Activated CD8-positive, alpha-beta memory T cell treated with anti-CD3 and anti-CD28 coated beads for 4 hours (primary cell): ENCODE measurements around the gene AATF.

ENCODE experiments used
- DNase-seq, 2 donors: peaks; one replicate each; pipeline ENCODE4 v3.0.0-alpha.2; 2020; ENCODE audit warnings: low read depth in 2 of 2

AATF gene

DNA sequence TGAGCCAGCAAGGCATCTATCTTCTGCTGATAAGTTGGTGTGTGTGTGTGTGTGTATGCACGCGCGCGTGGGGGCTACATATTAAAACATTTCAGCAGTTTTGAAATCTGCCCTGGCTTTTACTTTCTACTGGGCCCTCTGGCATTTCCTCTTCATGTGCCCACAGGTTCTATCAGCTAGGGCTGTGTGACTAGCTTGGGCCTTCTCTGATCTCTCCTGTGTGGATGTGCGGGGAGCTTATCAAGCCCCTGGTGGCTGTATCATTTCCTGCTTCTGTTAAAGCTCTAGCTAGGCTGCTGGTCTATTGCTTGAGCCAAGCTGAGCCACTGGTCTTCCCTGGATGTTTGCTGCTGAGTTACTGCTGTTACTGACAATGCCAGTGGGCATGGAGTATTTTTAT, 132.5 kb downstream of the AATF start:
- no peak for DNase-seq

DNA sequence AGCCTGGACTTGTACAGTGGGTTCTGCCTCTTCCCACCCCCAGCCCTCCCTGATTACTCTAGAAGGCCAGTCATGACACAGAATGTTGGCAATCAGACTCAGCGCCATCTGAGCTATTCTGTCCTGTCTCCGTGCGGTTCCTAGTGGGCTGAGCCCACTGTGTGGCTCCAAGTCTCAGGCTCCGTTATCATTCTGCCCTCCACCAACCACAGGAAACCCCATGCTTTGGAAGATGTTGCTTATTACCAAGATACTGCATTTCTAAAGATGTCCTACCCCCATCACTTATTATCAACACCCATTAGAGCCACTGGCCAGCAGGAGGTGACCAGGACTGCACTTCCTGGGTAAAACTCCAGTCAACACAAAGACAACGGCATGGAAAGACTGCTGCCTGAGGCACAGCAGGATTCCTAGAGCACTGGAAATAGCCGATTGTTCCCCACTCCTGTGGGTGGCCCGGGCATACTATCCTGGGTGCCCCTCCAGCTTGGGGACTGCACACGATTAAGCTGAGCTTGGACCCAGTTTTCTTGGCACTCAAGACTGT, 133.6 kb downstream of the AATF start:
- no peak for DNase-seq

DNA sequence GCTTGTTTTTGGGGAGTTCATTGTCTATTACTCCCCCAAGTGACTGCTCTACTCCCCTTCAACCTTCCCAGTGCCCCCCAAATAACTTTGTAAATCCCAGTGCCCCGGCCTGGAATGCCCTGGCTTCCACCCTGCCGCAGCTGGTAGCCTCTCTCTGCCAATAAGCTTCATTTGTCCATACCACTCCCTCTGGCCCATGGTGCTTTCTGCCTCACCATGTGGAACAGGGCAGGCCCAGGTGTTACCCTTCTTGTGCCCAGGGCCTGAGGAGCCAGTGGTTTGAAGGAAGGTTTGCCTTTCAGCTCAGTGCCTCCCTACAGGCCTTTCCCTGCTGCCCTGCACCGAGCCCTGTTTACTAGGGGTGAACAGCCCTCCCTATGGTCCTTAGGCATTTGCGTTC, 134.2 kb downstream of the AATF start:
- no peak for DNase-seq

DNA sequence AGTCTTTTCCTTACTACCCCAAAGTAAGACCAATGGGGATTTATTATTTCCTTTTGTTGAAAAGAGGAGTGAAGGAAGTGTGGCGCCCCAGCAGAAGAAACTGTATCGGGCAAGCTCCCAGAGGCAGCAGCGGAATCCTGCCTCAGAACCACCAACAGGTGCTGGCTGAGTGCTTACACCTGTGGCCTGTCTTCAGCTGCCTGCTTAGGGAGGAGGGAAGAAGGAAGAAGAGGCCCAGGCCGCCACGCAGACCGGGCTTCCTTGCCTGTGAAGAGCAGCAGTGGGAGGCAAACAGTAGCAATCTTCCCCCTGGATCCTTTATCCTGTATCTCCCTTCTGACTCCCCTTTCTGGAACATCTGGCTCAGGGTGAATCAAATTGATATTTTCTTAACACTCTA, 134.7 kb downstream of the AATF start:
- DNase-seq = no peak

DNA sequence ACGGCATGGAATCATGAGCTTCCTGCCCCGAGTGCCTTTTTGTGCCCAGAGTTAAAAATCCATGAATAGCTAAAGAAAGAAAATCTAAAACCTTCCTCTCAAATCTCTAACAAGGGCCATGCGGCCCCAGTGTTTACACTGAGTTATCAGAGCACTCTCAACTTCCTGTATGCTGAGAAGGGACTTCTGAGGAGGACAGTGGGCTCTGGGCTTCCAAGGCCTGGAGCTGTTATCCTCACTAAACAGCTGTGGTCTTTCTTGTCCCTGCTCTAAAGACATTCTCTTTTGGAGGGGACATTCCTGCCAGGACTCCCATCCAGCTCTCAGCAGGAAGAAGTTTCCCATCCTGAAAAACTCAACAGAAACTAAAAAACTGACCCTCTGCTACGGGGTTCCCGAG, 135.6 kb downstream of the AATF start:
- no peak for DNase-seq

DNA sequence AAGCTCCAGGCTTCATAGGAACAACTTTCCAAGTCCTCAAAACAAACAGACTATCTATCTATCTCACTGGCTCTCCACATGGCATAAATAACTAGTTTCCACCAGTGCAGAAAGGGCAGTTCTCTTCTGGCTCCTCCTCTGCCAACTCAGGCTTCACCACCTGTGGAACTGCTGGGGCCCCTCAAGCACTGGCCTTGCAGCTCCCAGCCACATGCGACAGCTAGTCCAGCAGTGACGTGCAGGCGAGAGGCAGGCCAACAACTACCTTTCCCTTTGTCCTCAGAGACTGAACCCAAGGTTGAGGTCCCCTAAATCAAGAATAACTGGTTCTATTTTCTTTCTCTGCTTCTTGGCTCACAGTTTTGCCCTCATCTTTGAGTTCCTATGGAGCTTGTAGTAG, 137.6 kb downstream of the AATF start:
- no peak for DNase-seq

DNA sequence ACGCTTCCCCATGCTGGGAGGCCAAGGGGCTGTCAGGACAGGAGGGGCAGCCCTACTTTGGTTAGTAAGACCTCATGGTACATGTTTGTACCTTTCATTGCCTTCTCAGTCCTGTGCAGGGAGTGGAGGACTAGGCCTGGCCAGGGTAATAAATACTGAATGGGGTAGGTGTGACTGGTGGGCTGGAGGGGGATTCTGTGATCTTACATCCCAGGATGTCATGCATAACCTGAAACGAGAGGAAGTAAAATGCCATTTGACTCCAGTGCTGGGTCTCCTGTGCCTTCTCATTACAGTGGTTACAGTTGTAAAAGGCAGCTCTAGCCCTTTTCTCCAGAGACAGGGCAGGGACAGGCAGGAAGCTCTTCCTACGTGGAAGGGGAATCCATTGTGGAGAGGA, 138.2 kb downstream of the AATF start:
- DNase-seq = no peak

DNA sequence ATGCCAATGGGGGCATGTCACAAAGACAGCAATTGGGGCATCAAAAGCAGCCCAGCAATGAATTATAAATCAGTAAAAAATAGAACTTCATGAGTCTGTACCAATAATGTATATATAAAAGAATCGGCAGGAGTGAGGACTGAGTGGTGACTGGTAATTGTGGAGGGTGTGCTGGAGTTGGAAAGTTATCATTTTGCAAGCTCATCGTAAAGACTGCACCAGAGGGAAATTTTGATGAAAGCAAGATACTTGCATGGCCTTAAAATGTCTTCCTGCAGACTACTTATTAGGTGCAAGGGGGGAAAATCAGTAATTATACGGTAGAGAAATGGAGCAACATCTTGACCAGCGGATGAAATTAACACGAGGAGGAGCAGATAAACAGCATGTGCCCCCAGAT, 138.9 kb downstream of the AATF start:
- DNase-seq = no peak

DNA sequence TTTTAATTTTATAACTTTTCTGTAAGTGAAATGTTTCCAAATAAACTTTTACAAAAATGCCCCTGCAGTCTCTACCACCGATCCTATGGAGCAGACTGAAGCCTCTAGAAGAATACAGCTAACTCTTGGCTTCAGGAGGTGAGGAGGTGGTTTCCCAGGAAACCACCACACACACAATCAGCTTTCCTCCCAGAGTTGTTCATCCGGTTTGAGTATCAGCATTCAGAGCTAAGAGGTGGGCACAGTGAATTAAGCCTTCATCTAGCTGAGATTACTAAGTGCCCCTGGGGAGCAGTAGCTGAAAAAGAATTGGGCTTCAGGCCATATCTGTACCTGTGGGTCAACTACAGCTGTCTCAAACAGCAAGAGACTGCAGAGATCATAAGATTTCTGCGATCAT, 139.7 kb downstream of the AATF start:
- DNase-seq = no peak

DNA sequence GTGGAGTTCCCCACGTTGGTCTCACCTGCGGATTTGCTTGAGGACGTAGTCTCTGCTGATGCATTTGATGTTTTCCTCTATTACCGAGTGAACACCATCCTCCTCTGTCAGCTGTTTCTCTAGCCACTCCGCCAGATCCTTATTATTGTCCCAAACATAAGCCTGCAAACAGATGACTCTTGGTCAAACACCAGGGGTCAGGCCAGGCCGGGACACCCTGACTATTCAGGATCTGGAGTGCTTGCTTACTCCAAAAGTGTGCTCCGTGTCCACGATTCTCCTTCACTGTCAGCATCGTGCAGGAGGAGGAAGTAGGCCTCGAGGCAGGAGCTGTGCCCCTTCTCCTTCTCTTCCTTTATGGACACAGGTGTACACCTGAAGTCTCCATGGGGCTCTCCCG, 140.2 kb downstream of the AATF start:
- DNase-seq = no peak

DNA sequence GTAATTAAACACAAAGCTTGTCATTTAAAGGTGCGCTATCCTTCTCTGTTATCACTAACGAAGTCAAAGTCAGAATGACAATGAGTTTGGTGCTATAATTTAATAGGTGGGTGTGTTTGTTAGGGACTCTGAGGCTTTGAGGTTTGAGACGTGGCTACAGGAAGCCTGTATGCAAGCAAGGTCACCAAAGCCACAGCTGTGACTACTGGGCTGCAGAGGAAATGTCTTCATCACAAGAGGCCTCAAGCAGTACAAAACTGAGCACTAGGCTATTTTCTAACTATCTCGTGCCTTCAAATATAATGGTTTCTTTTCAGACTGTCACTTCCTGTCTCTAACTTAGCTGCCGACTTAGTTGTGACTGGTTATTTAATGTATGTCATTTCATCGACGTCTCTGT, 141.2 kb downstream of the AATF start:
- peak; percentile 26 to 43 for DNase-seq

DNA sequence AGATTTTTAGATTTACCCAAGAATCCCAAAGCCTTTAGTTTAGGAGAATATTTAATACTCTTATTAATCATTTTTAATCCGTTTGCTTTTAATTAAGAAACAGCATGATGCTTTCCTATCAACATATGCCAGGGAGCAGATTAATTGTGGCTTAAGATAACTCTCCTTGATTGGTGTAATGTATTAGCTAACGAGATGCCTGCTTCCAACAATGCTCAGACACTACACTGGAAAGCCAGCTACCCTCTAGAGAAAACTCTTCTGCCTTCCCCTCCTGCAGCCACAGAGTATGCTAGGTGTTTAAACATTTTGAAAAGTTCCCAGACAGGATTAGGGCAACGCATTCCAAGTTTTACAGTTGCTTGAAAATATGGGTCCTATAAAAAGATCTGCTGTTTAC, 142.2 kb downstream of the AATF start:
- no peak for DNase-seq

DNA sequence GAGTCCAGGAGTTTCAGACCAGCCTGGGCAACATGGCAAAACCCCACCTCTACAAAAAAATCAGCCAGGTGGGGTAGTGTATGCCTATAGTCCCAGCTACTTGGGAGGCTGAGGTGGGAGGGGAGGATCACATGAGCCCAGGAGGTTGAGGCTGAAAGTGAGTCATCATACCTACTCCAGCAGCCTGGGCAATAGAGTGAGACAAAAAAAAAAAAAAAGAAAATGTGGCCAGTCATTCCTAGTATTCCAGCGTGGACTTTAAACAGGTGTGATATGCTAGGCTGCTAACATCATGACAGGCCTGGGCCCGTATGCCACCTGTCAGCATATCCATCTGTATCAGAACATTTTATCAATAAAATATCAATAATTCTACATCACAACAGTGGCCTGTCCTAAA, 143.3 kb downstream of the AATF start:
- no peak for DNase-seq

DNA sequence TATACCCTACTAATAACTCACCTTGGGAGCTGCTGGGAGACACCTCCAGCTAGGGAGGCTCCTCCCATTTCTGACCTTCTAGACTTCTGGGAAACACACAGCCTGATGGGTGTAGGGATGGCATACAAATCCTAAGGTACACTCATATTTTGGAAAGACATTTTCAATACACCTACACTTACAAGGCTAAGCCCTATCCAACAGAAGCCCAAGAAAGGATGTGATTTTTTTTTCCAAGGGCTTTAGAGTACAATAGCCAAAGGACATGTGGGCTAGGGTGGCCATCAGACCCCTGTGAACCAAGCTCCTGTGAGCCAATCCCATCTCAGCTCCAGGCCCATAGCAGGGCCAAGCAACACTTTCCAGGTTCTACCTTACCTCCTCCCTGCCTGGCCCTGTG, 143.9 kb downstream of the AATF start:
- DNase-seq = no peak

DNA sequence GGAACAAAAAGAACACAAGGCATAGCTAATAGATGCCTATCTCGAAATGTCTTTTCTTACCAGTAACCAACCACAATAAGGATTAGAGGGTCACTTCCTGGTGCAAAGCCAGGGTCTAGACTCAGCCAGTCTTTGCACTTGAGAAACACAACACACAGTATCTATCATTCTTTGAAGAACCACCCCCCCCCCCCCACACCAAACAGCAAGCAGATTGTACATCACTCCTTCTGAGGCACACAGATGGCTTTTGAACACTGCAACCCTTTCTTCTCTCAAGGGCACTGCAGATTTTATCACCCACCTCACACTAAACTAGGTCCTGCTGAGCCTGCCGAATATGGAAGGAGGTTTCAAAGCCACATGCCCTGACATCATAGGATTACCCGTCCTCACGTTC, 145.6 kb downstream of the AATF start:
- DNase-seq = no peak

DNA sequence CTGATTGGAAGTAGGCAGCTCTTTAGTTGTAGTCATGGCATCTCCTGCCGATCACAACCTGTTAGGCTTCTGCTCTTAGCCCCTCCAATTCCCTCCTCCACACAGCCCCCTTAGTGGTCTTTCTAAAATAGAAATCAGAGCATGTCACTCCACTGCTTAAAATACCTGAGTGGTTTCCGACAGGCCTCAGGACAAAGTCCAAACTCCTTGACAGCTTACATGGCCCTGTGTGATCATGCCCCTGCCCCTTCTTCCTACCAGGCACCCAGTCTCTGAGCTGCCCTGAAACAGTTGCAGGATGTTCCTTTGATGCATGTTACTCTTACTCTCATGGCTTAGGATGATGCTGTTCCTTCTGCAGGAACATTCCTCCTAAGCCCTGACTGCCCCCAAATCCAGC, 147.3 kb downstream of the AATF start:
- no peak for DNase-seq

DNA sequence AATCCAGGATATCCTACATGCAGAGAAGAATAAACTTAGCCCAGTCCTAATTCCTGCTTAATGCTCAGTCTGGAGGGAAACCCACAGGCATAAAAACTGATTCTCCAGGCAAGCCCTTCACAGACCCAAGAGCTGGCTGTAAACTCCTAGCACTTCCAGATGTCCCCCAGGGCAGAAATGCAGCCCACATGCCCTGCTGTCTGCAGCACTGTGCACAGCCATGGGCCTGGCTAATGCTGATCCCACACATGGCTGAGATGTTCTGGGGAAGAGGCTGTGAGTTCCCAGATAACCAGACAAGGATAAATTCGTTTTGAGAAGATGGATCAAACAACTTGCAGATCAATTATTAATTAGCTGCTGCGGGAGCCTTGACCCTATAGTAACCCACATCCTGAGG, 148.4 kb downstream of the AATF start:
- no peak for DNase-seq

DNA sequence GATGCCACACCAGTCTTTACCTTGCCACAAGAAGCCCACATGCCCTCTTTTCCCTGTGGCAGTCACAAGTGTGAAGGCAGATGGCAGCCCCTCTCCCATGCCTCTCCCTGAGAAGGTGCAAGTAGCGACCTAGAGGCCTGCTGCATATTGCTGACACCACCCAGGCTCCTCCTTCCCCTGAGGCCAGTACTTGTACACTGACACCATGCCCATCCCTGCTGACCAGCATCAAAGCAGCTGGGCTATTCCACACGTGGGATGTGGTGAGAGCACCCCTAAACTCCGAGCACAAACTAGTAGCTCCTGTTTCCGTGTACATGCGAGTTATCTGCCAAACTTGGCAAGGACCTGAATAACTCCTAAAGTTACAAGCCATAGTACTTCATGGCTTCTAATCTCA, 149.4 kb downstream of the AATF start:
- DNase-seq = no peak

DNA sequence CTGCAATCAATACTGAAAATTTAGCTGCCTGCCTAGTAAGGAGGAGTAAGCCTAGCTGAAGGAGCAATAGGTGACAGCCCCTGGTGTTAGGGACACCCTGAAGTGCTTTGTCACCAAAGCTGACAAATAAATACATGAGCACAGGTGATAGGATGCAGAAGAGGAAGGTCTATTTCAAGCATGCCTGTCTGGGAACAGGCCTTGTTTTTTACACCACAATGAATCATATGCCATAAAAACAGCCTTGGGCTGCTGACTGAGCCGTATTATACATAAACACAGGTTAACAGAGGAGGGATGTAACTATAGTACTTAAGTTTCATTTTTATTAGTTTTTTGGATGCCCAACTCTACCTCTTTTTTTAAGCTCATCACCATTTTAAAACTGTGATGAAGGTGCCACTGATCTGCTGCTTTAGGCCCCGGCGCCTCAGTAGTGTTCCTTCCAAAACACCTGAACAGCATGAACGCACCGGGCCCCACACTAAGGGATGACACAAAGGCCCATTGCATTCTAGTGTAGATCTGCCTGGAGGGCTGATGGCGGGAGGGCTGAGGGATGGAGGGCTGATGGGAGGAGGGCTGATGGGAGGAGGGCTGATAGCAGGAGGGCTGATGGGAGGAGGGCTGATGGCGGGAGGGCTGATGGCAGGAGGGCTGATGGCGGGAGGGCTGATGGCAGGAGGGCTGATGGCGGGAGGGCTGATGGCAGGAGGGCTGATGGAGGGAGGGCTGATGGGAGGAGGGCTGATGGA, 150.3 kb downstream of the AATF start:
- no peak for DNase-seq

DNA sequence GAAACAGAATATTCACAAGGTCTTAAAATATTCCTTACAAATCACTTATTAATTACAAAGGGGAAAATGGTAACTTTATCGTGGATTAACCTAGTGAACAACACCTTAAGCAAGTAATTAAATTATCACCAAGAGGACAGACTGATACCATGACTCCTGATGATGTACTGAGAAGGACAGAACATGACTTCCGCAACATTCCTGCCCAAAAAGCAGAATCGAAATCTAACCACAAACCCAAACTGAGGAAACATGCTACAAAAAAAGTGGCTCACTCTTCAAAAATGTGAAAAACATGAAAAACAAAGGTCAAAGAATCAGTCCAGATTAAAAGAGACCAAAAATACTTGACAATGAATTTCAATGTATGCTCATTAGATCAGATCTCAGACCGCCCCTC, 151.5 kb downstream of the AATF start:
- no peak for DNase-seq

DNA sequence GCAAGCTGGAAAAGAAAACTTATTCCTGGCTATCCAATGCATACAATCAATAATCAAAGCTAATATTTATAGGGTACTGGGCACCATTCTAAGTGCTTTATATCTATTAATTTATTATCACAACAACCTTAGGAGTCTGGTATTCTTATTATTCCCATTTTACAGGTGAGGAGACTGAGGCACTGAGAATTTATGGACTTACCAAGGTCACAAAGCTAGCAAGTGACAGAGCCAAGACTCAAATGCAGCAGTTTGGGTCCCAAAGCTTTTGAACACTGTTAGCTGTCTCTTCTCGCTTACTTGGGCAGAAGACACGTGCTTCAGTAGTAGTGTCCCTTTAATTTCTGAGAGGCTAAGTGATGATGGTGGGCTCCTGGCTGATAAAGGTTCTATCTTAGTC, 152.6 kb downstream of the AATF start:
- no peak for DNase-seq

DNA sequence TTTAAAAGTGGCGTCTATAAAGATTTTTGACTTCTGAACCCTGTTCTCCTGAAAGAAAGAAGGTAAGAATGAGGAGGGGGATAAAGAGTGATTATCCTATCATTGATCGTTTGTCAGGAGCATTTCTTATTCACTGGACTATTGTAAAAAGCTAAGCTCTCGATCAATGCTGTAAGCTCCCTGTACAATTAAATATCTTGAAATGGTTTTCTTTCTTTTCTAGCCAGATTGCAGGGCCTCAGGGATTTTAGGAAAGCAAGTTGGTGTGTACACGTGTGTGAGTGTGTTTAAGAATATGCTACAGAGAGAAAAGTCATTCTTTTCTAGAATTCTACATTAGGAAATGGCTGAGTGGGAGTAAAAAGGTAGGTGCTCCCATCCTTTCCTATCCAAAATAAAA, 154.5 kb downstream of the AATF start:
- DNase-seq = no peak

DNA sequence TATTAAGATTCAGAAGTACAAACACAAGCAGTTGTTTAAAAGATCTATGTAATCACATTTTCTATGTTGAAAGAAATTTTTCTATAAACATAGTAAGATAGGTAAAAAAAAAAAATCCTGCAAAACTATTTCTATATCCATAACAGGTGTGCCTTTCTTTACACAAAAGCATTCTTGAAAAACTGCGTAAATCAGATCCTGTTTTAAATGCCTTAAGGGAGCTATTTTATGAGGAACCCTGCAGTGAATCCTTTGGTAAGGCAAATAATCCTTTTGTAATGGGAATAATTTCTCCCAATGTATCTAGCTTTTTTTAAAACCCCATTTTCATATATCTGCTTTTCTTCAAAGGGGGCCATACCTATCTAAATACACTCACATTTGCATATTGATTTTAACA, 157.3 kb downstream of the AATF start:
- DNase-seq = no peak
